ENCODE measurements around the gene DCTPP1. TPM values are rescaled to one million over a fixed set of nuclear protein-coding genes. Genes with fewer than 3 reads are reported as not detected.
A peak's percentile ranks its signal among the peaks of the same experiment; 100 is the strongest.

Gene DCTPP1
- total RNA-seq, 1 experiment from 2014 or later, result 125 TPM

DNA sequence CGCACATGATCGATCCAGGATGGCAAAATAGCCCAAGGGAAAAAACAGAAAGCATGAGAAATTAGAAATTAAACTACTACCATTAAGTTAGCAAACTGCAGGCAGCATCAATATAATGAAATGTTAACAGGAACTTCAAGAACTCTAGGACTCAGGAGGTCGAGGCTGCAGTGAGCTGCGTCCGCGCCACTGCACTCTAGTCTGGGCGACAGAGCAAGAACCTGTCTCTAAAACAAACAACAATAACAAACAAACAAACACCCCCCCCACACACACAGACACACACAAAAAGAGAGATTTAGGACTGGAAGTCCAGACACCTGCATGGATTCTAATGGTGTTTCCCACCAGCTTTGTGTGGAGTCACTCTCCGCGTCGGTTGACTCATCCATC, 16.4 kb upstream of the DCTPP1 start:
- H3K9ac ChIP-seq (ENCODE audit: low read length), result peak overlapping the region; percentile 90

GRCh38 chr16:30445408-30446202, 15.8 kb upstream of the DCTPP1 start, which contains the start of gene SEPHS2:
Gene SEPHS2 (minus strand): TSS chr16:30445874. CDS start chr16:30445727, 147 bp downstream.
- Histone ChIP-seq H2AFZ (ENCODE audit: low read depth, low read length, poor library complexity, severe bottlenecking) (peak within 1 kb of the TSS; percentile 95), H3K36me3 (ENCODE audit: control insufficient read depth in 1 of 2, insufficient read depth in 2 of 2, low read length in 2 of 2) (peaks cover 2 to 8% of the 10 kb centered on the region in 2 experiments; a peak in 2 of 4 replicates), H4K20me1 (ENCODE audit: insufficient read depth) (no peaks in the 10 kb centered on the region), H3K9ac (ENCODE audit: low read length) (peak within 1 kb of the TSS; percentile 90), H3K79me2 (ENCODE audit: insufficient read depth, low read length) (peaks cover 12% of the 10 kb centered on the region; the same call in 1 of the 2 replicates), H3K27ac (ENCODE audit: low read depth, low read length) (peak within 1 kb of the TSS; percentile 86), H3K4me2 (ENCODE audit: low read length) (peak within 1 kb of the TSS; percentile 95), H3K27me3 (ENCODE audit: insufficient read depth, low read length) (no peaks in the 10 kb centered on the region), H3K4me3 (replicated peaks in 1 of 2; ENCODE audit: low read depth in 1 of 2, low read length in 2 of 2) (peak within 1 kb of the TSS; percentile 80 to 90), H3K9me3 (ENCODE audit: control insufficient read depth in 1 of 2, insufficient read depth in 1 of 2, low read depth in 1 of 2, low read length in 2 of 2) (no peaks in the 10 kb centered on the region), H3K4me1 (ENCODE audit: control insufficient read depth in 1 of 2, insufficient read depth in 2 of 2, low read length in 2 of 2) (peaks cover 5 to 20% of the 10 kb centered on the region in 2 experiments), H3K9me2 (ENCODE audit: insufficient read depth) (no peaks in the 10 kb centered on the region)
- intact Hi-C loops (cut with micrococcal nuclease), result loop anchor here (5.0 kb wide), 2 partner anchors 182 to 477 kb away; partner anchors contain the start of gene FBXL19
- BruUV-seq (replicated peaks), result TSS peak; percentile 96
- RAD21 ChIA-PET (ENCODE audit: low non-redundant PET in 1 of 2, low total read pairs in 2 of 2, uncharacterized antibody in 2 of 2, unreplicated experiment in 2 of 2), result no interaction called here
- CTCF ChIA-PET, result no interaction called here
- POLR2A ChIA-PET, result interaction anchor here (1.2 to 2.2 kb wide), 3 partner anchors 16 to 165 kb away, joined by 3 to 10 read pairs (median 4); partner anchors contain the start of genes DCTPP1 and ZNF689
- peak; percentile 92 for ATAC-seq
- DNase-seq (ENCODE audit: low read depth, low spot score), result peak; percentile 96
- TF ChIP-seq POLR2AphosphoS5 (IDR thresholded peaks at IDR 0.05; ENCODE audit: low read depth, low read length) (peak; percentile 99), SP1 (IDR thresholded peaks at IDR 0.05; ENCODE audit: low read depth) (peak; percentile 96), EZH2phosphoT487 (IDR thresholded peaks at IDR 0.05; ENCODE audit: borderline replicate concordance) (no peak), ATF3 (IDR thresholded peaks at IDR 0.05) (no peak), CEBPB (IDR thresholded peaks at IDR 0.05; ENCODE audit: low read depth) (peak; percentile 96), MAX (IDR thresholded peaks at IDR 0.05) (peak; percentile 97), ELF1 (IDR thresholded peaks at IDR 0.05; ENCODE audit: borderline replicate concordance, low read depth) (no peak), ZBTB33 (IDR thresholded peaks at IDR 0.05; ENCODE audit: extremely low read depth, insufficient replicate concordance, low read length) (peak; percentile 55), POLR2A (IDR thresholded peaks at IDR 0.05; ENCODE audit: borderline replicate concordance, extremely low read depth, insufficient read depth, insufficient read length) (peak; percentile 98)

More for the DNA sequence above, 16.4 kb upstream of the DCTPP1 start:
- intact Hi-C loops (cut with micrococcal nuclease), result loop anchor here (5.0 kb wide), 2 partner anchors 181 to 476 kb away; partner anchors contain the start of gene FBXL19
- H3K9me2 ChIP-seq (ENCODE audit: insufficient read depth), result no peaks in the 10 kb centered on the region
- no peaks in the 10 kb centered on the region for H4K20me1 ChIP-seq (ENCODE audit: insufficient read depth)
- H2AFZ ChIP-seq (ENCODE audit: low read depth, low read length, poor library complexity, severe bottlenecking), result peak overlapping the region; percentile 95
- ChIA-PET CTCF (interaction anchor here (1.5 kb wide), 1 partner anchor 16 kb away, joined by 4 read pairs; the partner anchor contains the start of gene DCTPP1), POLR2A (interaction anchor here (1.4 to 2.2 kb wide), 2 partner anchors 16 to 164 kb away, joined by 4 to 10 read pairs; partner anchors contain the start of genes DCTPP1 and ZNF689), RAD21 (ENCODE audit: low non-redundant PET in 1 of 2, low total read pairs in 2 of 2, uncharacterized antibody in 2 of 2, unreplicated experiment in 2 of 2) (no interaction called here)
- peaks cover 5 to 20% of the 10 kb centered on the region in 2 experiments for H3K4me1 ChIP-seq (ENCODE audit: control insufficient read depth in 1 of 2, insufficient read depth in 2 of 2, low read length in 2 of 2)
- no peaks in the 10 kb centered on the region for H3K27me3 ChIP-seq (ENCODE audit: insufficient read depth, low read length)
- DNase-seq (ENCODE audit: low read depth, low spot score) (no peak), ATAC-seq (no peak)
- H3K79me2 ChIP-seq (ENCODE audit: insufficient read depth, low read length), result peaks cover 12% of the 10 kb centered on the region; the same call in 1 of the 2 replicates
- no TSS peak for BruUV-seq (replicated peaks)
- peaks cover 2 to 8% of the 10 kb centered on the region in 2 experiments; a peak in 2 of 4 replicates for H3K36me3 ChIP-seq (ENCODE audit: control insufficient read depth in 1 of 2, insufficient read depth in 2 of 2, low read length in 2 of 2)
- peak overlapping the region; percentile 95 for H3K4me2 ChIP-seq (ENCODE audit: low read length)
- peak overlapping the region; percentile 86 for H3K27ac ChIP-seq (ENCODE audit: low read depth, low read length)
- TF ChIP-seq TCF7L2 (IDR thresholded peaks at IDR 0.05; ENCODE audit: borderline replicate concordance, extremely low read depth, insufficient read depth, insufficient read length), result no peak
- TF ChIP-seq SP1 (IDR thresholded peaks at IDR 0.05; ENCODE audit: low read depth), result no peak
- TF ChIP-seq MAX (IDR thresholded peaks at IDR 0.05), result no peak
- TF ChIP-seq JUND (IDR thresholded peaks at IDR 0.05), result no peak
- TF ChIP-seq POLR2AphosphoS5 (IDR thresholded peaks at IDR 0.05; ENCODE audit: low read depth, low read length), result no peak
- no peak for TF ChIP-seq FOSL1 (IDR thresholded peaks at IDR 0.05; ENCODE audit: low read depth)
- no peak for TF ChIP-seq SRF (IDR thresholded peaks at IDR 0.05; ENCODE audit: low read depth)
- TF ChIP-seq YY1 (IDR thresholded peaks at IDR 0.05; ENCODE audit: extremely low read depth, insufficient replicate concordance, low read depth, low read length), result no peak
- no peaks in the 10 kb centered on the region for H3K9me3 ChIP-seq (ENCODE audit: control insufficient read depth in 1 of 2, insufficient read depth in 1 of 2, low read depth in 1 of 2, low read length in 2 of 2)
- H3K4me3 ChIP-seq (replicated peaks in 1 of 2; ENCODE audit: low read depth in 1 of 2, low read length in 2 of 2), result peak overlapping the region; percentile 80 to 90; a peak in 3 of 4 replicates
